GM21529 (cell line): ENCODE results near the gene SEC16A.
"Not testable (repeated sequence)": the region's sequence is repeated elsewhere in the genome, so short reads cannot be mapped to it uniquely, and the experiment has no call there.

Source experiments
- ATAC-seq: cut with Tn5 transposase; IDR thresholded peaks from one replicate; pipeline ENCODE4 v1.9.1; 2021; ENCODE audit not compliant: unreplicated experiment

SEC16A gene

DNA sequence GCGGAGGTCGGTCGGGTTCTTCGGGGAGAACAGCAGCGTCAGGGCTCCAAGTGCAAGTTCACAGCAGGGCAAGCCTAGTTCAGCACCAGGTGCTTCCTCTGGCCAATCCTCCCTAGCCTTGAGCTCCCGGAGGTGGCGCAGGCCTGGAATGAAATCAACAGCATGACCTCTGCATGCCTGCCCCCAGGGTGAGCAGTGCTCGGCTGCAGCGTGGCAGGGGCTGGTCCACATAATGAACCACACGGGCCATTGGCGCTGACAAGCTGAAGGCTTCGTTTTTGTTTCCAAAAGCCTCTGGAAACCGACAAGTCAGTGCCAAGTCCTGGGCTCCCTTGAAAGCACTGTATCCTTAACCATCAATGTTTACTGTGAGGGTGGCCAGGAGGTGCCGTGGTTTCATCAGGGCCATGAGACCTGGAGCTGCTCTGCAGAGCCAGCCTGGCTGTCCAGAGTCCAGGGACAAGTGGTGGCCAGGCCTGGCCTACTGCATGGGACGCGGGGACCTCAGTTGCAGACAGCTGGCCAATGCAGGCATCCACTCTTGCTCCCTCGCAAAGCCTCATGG lies 41.1 kb downstream of the SEC16A start:
- ATAC-seq = no peak

DNA sequence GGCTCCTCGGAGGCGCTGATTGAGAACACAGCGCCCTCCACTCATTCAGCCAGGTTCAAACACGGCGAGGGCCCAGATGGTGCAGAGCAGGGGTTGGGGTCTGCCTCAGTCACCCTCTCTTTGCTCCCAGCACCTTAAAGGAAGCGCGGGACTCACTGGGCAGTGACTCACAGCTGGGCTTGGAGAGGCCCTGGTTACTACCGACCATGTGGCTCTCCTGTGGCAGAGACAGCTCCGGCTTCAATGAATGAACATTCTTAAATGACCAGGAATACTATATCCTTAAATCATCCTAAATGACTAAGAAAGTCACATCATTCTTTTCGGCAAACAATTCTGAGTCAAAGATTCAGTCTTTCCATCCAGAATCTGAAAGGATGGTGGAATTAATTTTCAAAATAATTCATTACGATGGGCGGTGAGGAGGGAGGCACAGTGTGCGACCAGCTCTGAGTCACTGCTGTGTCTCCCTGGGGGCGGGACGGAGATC lies 41.6 kb downstream of the SEC16A start:
- no peak for ATAC-seq

DNA sequence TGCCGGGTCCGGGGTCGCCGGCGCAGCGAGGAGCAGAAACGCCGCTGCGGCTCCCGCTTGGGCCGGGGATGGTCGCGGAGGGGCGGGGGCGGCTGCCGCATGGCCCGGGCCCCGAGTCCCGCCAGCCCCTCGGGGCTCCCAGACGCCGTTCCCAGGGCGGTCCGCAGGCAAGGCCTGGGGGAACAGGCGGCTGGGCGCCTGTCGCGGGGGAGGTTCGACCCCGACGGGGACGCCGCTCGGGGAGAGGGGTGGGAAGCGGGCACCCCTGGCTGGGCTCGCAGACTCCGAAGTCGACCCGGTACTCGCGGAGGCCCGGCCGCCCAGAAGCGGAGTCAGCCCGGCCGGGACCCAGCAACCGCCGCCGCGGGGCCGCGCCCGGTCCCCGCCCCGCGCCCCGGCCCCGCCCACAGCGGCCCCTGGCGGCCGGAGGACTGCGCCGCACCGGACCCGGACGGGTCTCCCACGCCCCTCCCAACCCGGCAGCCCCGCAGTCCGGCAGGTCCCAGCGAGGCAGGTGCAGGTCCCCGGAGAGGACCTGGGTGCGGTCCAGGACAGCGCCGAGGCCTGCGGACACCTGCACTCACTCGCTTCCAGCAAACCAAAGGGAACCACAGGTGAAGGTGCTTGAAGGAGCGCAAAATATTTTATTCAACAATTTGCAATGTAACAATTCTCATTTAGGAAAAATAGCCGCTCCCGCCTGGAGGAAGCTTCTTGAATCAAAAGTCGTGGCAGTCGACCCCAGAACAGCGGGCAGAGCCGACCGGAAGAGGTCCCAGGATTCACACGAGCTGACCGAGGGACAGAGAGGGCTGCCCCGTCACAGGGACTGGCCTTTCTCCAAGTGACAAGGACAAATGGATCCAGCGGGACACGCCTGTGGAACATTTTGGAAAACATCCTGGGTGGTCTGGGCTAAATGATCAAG lies 43.1 kb downstream of the SEC16A start, which contains the start of gene INPP5E:
TSS of gene INPP5E (minus strand) at position 365 of the 928 bp plus-strand sequence. CDS start 426 bp downstream, outside the sequence.
- peak; percentile 74 for ATAC-seq

DNA sequence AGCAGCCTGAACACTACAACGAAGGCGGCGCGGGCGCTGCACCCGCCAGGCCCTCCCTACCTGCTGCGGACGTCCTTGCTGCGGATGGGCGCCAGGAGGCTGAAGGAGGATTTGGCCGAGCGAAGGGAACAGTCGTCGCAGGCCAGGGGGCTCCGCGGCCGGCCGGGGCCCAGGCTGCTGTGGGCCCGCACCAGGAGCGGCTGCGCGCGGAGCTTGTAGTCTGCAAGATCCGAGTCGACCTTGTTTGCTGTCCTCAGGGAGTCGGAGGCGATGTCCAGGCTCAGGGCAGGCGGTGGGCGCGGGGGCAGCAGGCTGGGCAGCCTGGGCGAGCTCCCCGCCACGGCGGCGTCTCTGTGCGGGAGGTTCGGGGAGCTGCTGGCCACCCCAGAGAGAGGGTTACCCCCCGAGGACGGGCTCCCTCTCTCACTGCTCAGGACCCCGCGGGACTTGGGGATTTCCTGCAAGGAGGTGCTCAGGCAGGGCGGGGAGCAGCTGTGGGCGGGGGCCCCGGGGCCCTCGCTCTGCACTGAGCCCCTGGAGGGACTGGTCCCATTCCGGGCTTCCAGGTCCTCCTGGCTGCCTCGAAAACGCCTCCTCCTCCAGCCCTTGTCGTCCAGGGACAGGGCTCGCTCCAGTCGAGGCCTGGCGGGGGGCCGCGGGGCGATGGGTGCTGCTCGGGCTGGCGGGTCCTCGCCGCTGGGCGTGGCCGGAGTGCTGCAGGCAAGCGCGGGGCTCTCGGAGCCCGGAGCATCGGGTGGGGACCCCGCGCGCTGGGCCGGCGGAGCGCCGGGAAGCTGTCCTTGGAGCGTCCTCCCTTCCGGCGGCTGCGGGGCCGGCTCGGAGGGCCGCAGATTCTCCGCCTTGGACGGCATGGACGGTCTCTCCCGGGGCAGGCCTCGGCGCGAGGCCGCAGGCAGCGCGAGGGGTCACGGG lies 44.0 kb downstream of the SEC16A start:
- ATAC-seq = peak; percentile 50

DNA sequence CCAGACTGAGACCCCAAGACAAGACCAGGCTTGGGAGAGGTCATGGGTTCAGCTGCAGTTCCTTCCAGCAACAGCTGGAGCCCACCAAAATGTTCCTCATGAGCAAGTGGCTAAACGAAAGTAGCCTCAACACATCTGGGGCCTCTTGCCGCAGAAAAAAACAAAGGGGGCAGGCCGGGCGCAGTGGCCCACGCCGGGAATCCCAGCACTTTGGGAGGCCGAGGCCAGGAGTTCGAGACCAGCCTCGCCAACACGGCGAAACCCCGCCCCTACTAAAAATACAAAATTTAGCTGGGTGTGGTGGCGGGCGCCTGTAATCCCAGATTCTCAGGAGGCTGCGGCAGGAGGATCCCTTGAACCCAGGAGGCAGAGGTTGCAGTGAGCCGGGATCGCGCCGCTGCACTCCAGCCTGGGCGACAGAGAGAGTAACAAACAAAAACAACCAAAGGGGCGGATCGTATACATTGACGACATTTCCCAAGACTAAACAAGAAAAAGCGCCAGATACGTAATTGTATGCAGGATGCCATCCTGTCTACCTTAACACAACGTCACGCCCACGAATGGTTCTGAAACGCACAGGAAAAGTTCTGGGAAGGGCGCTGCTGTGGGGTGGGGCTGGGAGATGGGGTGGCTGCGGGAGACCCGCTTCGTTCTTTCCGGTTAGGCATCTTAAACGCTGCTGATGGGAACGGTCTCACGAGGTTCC lies 44.8 kb downstream of the SEC16A start:
- ATAC-seq = no peak

- no peak for ATAC-seq
Observed at GRCh38 chr9:136437430-136437829, 45.4 kb downstream of the SEC16A start.

GRCh38 chr9:136436055-136436634 lies 46.7 kb downstream of the SEC16A start:
- ATAC-seq = no peak

DNA sequence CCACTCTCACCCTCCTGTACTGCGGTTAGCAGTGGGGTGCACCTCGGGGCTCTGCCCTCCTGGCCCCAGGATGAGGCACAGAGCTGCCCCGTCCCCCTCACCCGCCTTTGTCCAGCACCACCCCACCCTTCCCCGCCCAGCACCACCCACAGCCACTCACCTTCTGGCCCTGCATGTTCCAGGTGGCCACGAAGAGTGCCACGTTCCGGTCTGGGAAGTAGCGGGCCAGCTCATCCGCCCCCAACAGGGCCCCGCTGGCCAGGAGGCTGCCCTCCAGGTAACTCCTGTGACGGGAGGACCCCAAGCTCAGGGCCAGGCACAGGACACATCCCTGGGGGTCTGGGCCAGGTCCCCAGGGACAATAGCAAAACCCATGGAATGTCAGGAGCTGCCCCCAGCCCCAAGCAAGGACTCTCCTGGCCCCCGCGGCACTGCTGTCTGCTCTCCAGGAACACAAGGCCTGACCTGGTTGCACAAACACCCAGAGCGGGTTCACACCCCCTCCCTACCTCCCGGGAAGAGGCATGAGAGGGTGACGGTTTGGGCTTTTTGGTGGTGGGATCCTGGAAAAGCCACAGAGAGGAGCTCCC lies 48.2 kb downstream of the SEC16A start:
- no peak for ATAC-seq

DNA sequence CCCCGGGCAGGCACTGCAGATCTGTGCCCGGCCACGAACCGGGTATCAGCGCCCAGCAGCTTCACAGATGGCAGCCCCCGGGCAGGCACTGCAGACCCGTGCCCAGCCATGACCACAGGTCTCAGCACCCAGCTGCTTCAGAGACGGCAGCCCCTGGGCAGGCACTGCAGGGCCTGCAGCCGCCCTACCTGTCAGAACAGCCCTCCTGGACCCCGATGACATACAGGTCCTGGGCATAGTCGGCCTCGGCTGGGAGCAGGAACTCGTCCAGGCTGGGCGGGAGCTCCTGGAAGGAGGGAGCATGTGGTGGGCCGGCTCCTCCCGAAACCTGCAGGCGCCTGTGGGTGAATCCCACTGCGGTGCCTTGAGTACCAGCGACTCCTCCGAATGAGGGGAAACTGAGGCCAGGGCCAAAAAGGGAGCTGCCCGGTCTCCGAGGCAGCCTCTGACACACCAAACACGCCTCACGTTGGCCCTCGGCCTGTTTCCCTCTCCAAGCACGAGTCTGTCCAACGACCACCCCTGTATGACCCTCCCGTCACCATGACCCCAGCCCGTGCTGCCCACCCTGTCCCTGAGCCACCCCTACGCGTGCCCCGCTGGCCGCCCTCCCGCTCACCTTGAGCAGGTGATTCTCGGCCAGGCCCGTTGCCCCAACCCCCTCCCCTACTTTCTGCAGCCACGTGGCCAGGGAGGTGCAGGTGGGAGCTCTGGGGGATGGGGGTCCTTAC lies 48.8 kb downstream of the SEC16A start:
- ATAC-seq = no peak

DNA sequence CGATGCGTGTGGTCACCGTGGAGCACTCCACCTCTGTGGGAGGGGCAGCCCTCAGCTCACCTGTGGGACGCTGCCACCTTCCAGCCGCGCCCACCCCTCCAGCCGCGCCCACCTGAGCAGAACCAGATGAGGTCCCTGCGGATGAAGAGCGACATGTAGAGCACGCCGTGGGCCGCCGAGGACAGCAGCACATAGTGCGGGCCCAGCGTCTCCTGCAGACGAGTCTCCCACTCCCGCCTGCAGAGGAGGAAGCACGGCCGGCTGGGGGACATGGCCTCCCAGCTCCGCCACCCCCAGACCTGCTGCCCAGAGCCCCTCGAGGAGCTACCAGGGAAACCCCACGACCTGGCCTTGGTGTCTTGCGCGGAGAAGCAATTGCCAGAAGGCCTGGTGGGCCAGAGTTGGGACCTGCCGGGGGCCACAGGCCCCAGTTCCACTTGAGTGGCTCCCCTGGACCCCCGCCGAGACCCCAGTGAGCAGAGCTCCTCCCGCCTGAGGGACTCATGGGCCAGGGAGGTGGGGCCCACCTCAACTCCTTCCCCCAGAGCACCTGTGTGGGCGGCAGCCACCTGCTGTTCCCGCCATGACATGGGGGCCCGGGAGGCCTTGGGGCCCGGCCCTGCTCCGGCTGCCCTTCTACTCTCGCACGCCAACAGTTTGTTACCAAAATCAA lies 49.7 kb downstream of the SEC16A start:
- ATAC-seq = no peak

DNA sequence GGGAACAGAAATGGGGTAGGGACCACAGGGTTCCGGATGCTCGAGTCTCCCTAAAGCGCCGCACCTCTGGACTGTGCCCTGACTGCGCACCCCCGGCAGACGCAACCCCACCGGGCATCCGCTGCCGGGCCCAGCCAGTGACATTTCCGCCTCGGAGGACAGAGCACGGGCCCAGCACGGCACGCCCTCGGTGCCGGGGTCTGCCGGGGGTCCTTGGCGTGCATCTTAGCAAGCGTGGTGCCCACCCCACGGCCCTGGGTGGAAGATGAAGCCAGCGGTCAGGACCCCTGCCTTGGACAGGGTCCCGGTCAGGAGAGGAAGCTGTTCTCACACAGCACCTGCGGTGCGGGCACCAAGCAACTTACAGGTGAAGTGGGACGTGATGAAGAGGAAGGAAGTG lies 50.2 kb downstream of the SEC16A start:
- no peak for ATAC-seq

GRCh38 chr9:136431782-136432350 lies 51.0 kb downstream of the SEC16A start:
- no peak for ATAC-seq

DNA sequence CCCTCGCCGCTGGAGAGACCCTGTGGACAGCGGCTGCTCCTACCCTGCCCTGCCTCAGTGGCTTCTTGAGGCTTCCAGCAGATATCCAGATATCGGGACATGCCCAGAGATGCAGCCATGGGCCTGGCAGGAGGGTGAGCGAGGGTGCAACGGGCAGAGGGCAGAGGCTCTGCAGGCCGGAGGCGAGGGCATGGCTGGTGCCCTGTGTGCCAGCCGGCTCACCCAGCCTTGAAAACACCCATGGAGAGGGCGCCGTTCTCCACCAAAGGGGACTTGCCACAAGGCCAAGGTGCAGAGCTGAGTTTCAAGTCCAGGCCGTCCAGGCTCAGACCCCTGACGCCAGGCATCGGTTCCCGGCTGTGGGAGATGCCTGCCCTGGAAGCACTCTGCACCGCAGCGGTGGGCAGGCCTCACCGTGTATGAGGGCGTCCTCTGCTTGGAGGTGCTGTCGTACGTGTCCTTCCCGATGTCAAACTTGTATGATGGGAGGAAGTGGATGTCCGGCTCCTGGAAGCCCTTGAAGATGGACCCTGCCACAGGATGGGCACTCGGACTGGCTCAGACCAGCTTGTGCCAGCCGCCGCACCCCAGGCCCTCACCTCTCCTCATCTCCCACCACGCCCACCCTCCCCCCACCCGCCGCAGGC lies 52.1 kb downstream of the SEC16A start:
- no peak for ATAC-seq

DNA sequence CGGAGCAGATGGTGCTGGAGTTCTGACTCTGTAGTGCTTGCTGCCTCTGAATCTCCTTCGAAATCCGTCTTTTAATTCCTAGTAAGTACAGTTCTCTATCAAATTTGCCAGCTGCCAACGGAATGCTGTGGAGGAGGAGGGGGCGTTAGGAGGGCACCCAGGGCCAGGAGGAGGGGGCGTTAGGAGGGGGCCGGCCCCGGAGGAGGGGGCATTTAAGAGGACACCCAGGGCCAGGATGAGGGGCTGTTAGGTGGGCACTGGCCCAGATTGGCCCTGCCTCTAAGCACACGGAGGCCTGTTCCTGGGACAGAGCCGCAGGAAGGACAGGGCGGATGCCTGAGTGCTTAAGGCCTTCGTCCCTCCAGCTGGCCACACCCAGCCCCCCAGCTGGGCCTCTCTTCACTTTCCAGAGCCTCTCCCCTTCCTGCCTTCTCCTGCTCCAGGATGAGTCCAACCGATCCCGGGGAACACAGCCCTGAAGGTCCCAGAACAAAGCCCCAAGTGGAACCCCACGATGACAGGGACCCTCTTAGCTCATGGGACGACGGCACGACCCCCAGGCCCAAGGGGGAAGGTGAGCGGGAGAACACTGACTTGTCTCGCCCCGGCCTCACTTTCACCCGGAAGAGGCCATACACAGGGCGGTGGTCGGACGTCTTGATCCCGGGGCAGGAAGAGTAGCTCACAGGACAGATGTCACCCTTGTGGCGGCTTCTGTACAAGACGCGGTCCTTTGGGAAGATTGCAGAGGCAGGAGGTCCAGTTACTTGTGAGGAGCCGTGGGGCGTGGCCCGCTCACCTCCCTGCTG lies 53.0 kb downstream of the SEC16A start:
- ATAC-seq = no peak

GRCh38 chr9:136429075-136429628 lies 53.7 kb downstream of the SEC16A start:
- ATAC-seq = no peak

DNA sequence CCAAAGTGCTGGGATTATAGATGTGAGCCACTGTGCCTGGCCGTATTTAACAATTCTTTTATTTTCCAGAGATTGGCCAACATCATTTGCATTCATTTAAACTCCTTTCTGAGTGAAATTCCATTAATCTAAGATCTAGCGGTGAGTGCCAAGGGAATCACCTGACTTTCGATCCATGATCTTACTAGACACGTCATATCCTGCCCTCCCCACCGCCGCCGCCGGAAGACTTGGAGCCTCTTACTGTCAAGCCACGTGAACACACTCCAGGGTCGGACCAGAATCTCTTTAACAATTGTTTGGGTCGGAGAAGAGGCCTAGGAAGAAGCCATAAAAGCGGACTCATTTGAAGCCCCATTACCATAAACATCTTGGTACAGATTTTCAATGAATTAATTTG lies 56.1 kb downstream of the SEC16A start:
- no peak for ATAC-seq

GRCh38 chr9:136425367-136425766 lies 57.5 kb downstream of the SEC16A start:
- ATAC-seq = not testable (repeated sequence)
